Neural cell (in vitro differentiated cells): Measurements from ENCODE around the gene S100A16. TPM values are rescaled to one million over a fixed set of nuclear protein-coding genes. Genes with fewer than 3 reads are reported as not detected.

Experiments
- H2AFZ ChIP-seq: fragments of 200-600, 300-800 bp; sonication (generic), shearing (Covaris generic); 2 replicates; pipeline ENCODE4 v1.6.0; 2014; ENCODE audit warnings: low read depth, mild to moderate bottlenecking, antibody characterized with exemption, low read length, moderate library complexity
- H3F3A ChIP-seq: fragments of 200-600 bp; shearing (Covaris generic); 2 replicates; pipeline ENCODE4 v1.6.1; 2016; ENCODE audit warnings: mild to moderate bottlenecking, moderate library complexity, mixed read lengths, antibody characterized with exemption, low read length; ENCODE audit not compliant: insufficient read depth, poor library complexity, severe bottlenecking
- H3K27ac ChIP-seq: fragments of 200-600, 300-800 bp; sonication (generic), shearing (Covaris generic); 2 replicates; pipeline ENCODE4 v1.5.1; 2014; ENCODE audit warnings: mild to moderate bottlenecking, low read length, moderate library complexity
- H3K27me3 ChIP-seq: fragments of 300-800, 200-600 bp; sonication (generic), shearing (Covaris generic); 2 replicates; pipeline ENCODE4 v1.6.0; 2014; ENCODE audit warnings: mild to moderate bottlenecking, low read depth, low read length, moderate library complexity; ENCODE audit not compliant: insufficient read depth
- H3K36me3 ChIP-seq: fragments of 300-800, 200-600 bp; sonication (generic), shearing (Covaris generic); 2 replicates; pipeline ENCODE4 v1.5.1; 2014; ENCODE audit warnings: mild to moderate bottlenecking, antibody characterized with exemption, low read length, moderate library complexity; ENCODE audit not compliant: insufficient read depth
- H3K4me2 ChIP-seq: fragments of 300-800, 200-600 bp; sonication (generic), shearing (Covaris generic); 2 replicates; pipeline ENCODE4 v1.6.0; 2014; ENCODE audit warnings: mild to moderate bottlenecking, low read length
- H3K4me3 ChIP-seq: fragments of 300-800, 200-600 bp; sonication (generic), shearing (Covaris generic); 2 replicates; pipeline ENCODE4 v1.5.1; 2014; ENCODE audit warnings: mild to moderate bottlenecking, low read length, moderate library complexity
- H3K79me2 ChIP-seq: fragments of 200-600 bp; shearing (Covaris generic); replicated peaks from 2 replicates; pipeline ENCODE4 v1.6.0; 2014; ENCODE audit warnings: mild to moderate bottlenecking, low read length, moderate library complexity; ENCODE audit not compliant: insufficient read depth
- H3K9ac ChIP-seq: fragments of 300-800, 200-600 bp; sonication (generic), shearing (Covaris generic); 2 replicates; pipeline ENCODE4 v1.6.1; 2016; ENCODE audit warnings: mild to moderate bottlenecking, low read length, mixed read lengths
- H3K9me2 ChIP-seq: fragments of 200-600 bp; shearing (Covaris generic); 2 replicates; pipeline ENCODE4 v1.6.1; 2016; ENCODE audit warnings: mild to moderate bottlenecking, low read length, mixed read lengths; ENCODE audit not compliant: insufficient read depth
- H3K9me3 ChIP-seq: fragments of 200-600, 300-800 bp; sonication (generic), shearing (Covaris generic); 2 replicates; pipeline ENCODE4 v1.6.1; 2016; ENCODE audit warnings: mild to moderate bottlenecking, mixed run types, low read length, moderate library complexity, mixed read lengths
- H4K20me1 ChIP-seq: fragments of 200-600 bp; shearing (Covaris generic); 2 replicates; pipeline ENCODE4 v1.6.1; 2016; ENCODE audit warnings: mild to moderate bottlenecking, mixed run types; ENCODE audit not compliant: insufficient read depth
- EP300 ChIP-seq: fragments of 450-650 bp; conservative IDR thresholded peaks from 2 replicates; pipeline ENCODE4 v1.6.1; 2014; ENCODE audit warnings: antibody characterized with exemption, mild to moderate bottlenecking, moderate library complexity; ENCODE audit not compliant: poor library complexity, severe bottlenecking
- EZH2 ChIP-seq: fragments of 200-600, 300-800 bp; shearing (Covaris generic), sonication (generic); IDR thresholded peaks from 2 replicates; pipeline ENCODE4 v1.6.1; 2014; ENCODE audit warnings: antibody characterized with exemption, low read length, borderline replicate concordance, mild to moderate bottlenecking; ENCODE audit not compliant: insufficient read depth, poor library complexity, severe bottlenecking
- MXI1 ChIP-seq: fragments of 450-650 bp; conservative IDR thresholded peaks from 2 replicates; pipeline ENCODE4 v1.6.1; 2014; ENCODE audit warnings: antibody characterized with exemption, mild to moderate bottlenecking; ENCODE audit not compliant: poor library complexity, severe bottlenecking
- POLR2AphosphoS5 ChIP-seq: IDR thresholded peaks from 2 replicates; pipeline ENCODE4 v1.6.1; 2012
- RAD21 ChIP-seq: fragments of 450-650 bp; conservative IDR thresholded peaks from 2 replicates; pipeline ENCODE4 v1.6.1; 2014; ENCODE audit warnings: antibody characterized with exemption, mild to moderate bottlenecking, moderate library complexity
- REST ChIP-seq: IDR thresholded peaks from 2 replicates; pipeline ENCODE4 v1.6.1; 2012; ENCODE audit warnings: borderline replicate concordance
- SMC3 ChIP-seq: fragments of 450-650 bp; conservative IDR thresholded peaks from 2 replicates; pipeline ENCODE4 v1.6.1; 2014; ENCODE audit warnings: antibody characterized with exemption, mild to moderate bottlenecking, moderate library complexity; ENCODE audit not compliant: poor library complexity
- TAF1 ChIP-seq: IDR thresholded peaks from 2 replicates; pipeline ENCODE4 v1.6.1; 2012; ENCODE audit warnings: low read depth
- polyA plus RNA-seq: library from polyadenylated mRNA; depleted of rRNA; stranded (reverse); fragments of >200 nt; gene quantifications from 2 replicates; pipeline ENCODE4 v1.2.3, GENCODE V29; 2014
- TF ChIP-seq, protein P1 (sequence below): fragments of 450-650 bp; IDR thresholded peaks from 2 replicates; pipeline ENCODE4 v1.5.1; 2014; ENCODE audit warnings: antibody characterized with exemption, mild to moderate bottlenecking, moderate library complexity; ENCODE audit not compliant: poor library complexity, severe bottlenecking

The S100A16 gene
- polyA plus RNA-seq, 1 donor from 2014 or later: not detected

DNA sequence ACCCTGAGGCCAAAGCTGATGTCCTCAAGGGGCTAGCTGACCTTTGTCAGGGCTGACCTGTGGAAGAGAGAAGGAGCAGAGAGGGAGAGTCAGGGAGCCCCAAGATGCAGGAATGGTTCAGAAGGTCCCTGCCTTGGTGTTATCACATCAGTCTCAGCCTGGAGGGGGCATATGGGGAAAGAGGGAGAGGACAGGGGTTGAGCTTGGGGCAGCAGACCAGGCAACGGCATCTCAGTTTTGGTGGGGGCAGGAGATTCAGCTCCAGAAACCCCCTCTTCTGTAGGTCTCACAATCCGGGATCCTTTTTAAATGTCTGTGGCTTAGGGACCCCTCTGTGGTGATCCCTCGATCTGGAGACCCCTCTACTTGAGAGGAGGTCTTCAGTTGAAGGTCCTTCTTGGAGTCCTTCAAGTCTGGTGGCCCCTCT lies 13.6 kb upstream of the S100A16 start:
- H2AFZ ChIP-seq: no peak overlapping the region
- H3K9ac ChIP-seq: no peak overlapping the region
- no peak overlapping the region for H3K4me3 ChIP-seq
- no peaks in the 10 kb centered on the region for H3K27me3 ChIP-seq
- H3K36me3 ChIP-seq: no peaks in the 10 kb centered on the region
- H3K27ac ChIP-seq: no peak overlapping the region
- H3K9me3 ChIP-seq: no peaks in the 10 kb centered on the region
- no peak overlapping the region for H3K4me2 ChIP-seq
- H4K20me1 ChIP-seq: no peaks in the 10 kb centered on the region
- TF ChIP-seq SMC3 (no peak), RAD21 (no peak), EP300 (no peak), MXI1 (no peak), POLR2AphosphoS5 (no peak), REST (no peak), TAF1 (no peak), EZH2 (no peak)
- TF ChIP-seq, protein P1, sequence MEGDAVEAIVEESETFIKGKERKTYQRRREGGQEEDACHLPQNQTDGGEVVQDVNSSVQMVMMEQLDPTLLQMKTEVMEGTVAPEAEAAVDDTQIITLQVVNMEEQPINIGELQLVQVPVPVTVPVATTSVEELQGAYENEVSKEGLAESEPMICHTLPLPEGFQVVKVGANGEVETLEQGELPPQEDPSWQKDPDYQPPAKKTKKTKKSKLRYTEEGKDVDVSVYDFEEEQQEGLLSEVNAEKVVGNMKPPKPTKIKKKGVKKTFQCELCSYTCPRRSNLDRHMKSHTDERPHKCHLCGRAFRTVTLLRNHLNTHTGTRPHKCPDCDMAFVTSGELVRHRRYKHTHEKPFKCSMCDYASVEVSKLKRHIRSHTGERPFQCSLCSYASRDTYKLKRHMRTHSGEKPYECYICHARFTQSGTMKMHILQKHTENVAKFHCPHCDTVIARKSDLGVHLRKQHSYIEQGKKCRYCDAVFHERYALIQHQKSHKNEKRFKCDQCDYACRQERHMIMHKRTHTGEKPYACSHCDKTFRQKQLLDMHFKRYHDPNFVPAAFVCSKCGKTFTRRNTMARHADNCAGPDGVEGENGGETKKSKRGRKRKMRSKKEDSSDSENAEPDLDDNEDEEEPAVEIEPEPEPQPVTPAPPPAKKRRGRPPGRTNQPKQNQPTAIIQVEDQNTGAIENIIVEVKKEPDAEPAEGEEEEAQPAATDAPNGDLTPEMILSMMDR: no peak
- H3K79me2 ChIP-seq: no peaks in the 10 kb centered on the region
- H3K9me2 ChIP-seq: no peaks in the 10 kb centered on the region
- no peaks in the 10 kb centered on the region for H3F3A ChIP-seq

- no peak overlapping the region for H3K9ac ChIP-seq
- H4K20me1 ChIP-seq: no peaks in the 10 kb centered on the region
- no peaks in the 10 kb centered on the region for H3K9me2 ChIP-seq
- H3K36me3 ChIP-seq: no peaks in the 10 kb centered on the region
- TF ChIP-seq RAD21: no peak
- no peaks in the 10 kb centered on the region for H3K27me3 ChIP-seq
- no peaks in the 10 kb centered on the region for H3F3A ChIP-seq
- H3K79me2 ChIP-seq: no peaks in the 10 kb centered on the region
- H3K27ac ChIP-seq: no peak overlapping the region
- H3K4me3 ChIP-seq: no peak overlapping the region
- H2AFZ ChIP-seq: no peak overlapping the region
- H3K9me3 ChIP-seq: no peaks in the 10 kb centered on the region
- no peak overlapping the region for H3K4me2 ChIP-seq
These were observed 12.2 kb upstream of the S100A16 start for GRCh38 chr1:153624965-153625611.

DNA sequence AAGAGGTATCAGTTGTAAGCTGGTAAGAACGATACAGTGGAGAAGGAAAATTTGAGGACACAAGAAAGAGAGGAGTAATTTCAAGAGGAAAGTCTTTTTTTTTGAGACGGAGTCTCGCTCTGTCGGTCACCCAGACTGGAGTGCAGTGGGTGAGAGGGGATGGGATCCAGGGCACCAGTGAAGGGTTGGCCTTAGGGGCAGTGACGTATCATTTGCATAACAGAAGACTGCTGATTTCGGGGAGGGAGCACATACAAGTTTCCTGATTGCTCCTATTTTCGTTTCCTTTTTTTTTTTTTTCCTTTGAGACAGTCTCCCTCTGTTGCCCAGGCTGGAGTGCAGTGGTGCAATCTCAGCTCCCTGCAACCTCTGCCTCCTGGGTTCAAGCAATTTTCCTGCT lies 10.2 kb upstream of the S100A16 start:
- no peaks in the 10 kb centered on the region for H3F3A ChIP-seq
- no peak overlapping the region for H3K4me2 ChIP-seq
- no peak overlapping the region for H3K9ac ChIP-seq
- no peak for TF ChIP-seq EP300
- TF ChIP-seq REST: no peak
- no peak for TF ChIP-seq EZH2
- TF ChIP-seq POLR2AphosphoS5: no peak
- TF ChIP-seq RAD21: no peak
- TF ChIP-seq SMC3: no peak
- TF ChIP-seq, protein P1: no peak
- TF ChIP-seq TAF1: no peak
- TF ChIP-seq MXI1: no peak
- no peaks in the 10 kb centered on the region for H4K20me1 ChIP-seq
- H3K27ac ChIP-seq: no peak overlapping the region
- no peak overlapping the region for H3K4me3 ChIP-seq
- no peaks in the 10 kb centered on the region for H3K9me3 ChIP-seq
- H3K27me3 ChIP-seq: no peaks in the 10 kb centered on the region
- H3K9me2 ChIP-seq: no peaks in the 10 kb centered on the region
- no peak overlapping the region for H2AFZ ChIP-seq
- H3K36me3 ChIP-seq: no peaks in the 10 kb centered on the region
- no peaks in the 10 kb centered on the region for H3K79me2 ChIP-seq
